Neural progenitor cell (in vitro differentiated cells): ENCODE results near the gene GPR135. TPM values are rescaled to one million over a fixed set of nuclear protein-coding genes. Genes with fewer than 3 reads are reported as not detected.

Source experiments
- DNase-seq: peaks from one replicate; pipeline ENCODE4 v3.0.0-alpha.2; 2016; ENCODE audit warnings: low spot score
- H2AFZ ChIP-seq: fragments of 200-600 bp; sonication (generic); replicated peaks from 2 replicates; pipeline ENCODE4 v1.6.1; 2016; ENCODE audit warnings: antibody characterized with exemption
- H3F3A ChIP-seq: fragments of 200-600 bp; sonication (generic); 2 replicates; pipeline ENCODE4 v1.6.1; 2016; ENCODE audit warnings: antibody characterized with exemption, low read depth
- H3K27ac ChIP-seq: fragments of 200-600 bp; sonication (generic); 2 replicates; pipeline ENCODE4 v1.5.1; 2016; ENCODE audit warnings: mild to moderate bottlenecking
- H3K27me3 ChIP-seq: fragments of 200-600 bp; sonication (generic); 2 replicates; pipeline ENCODE4 v1.6.1; 2016; ENCODE audit warnings: mild to moderate bottlenecking, moderate library complexity
- H3K36me3 ChIP-seq: fragments of 200-600 bp; sonication (generic); 2 replicates; pipeline ENCODE4 v1.5.1; 2016
- H3K4me1 ChIP-seq: fragments of 200-600 bp; sonication (generic); 2 replicates; pipeline ENCODE4 v1.6.1; 2016; ENCODE audit warnings: mixed run types
- H3K4me2 ChIP-seq: fragments of 200-600 bp; sonication (generic); 2 replicates; pipeline ENCODE4 v1.6.1; 2016
- H3K4me3 ChIP-seq: fragments of 200-600 bp; sonication (generic); 2 replicates; pipeline ENCODE4 v1.5.1; 2016
- H3K79me2 ChIP-seq: fragments of 200-600 bp; sonication (generic); 2 replicates; pipeline ENCODE4 v1.6.1; 2016; ENCODE audit warnings: low read depth
- H3K9ac ChIP-seq: fragments of 200-600 bp; sonication (generic); 2 replicates; pipeline ENCODE4 v1.6.1; 2016
- H3K9me3 ChIP-seq: fragments of 200-600 bp; sonication (generic); 2 replicates; pipeline ENCODE4 v1.5.1; 2016; ENCODE audit warnings: low read depth
- H4K20me1 ChIP-seq: fragments of 200-600 bp; sonication (generic); 2 replicates; pipeline ENCODE4 v1.6.1; 2016; ENCODE audit warnings: low read depth
- H3K27ac Mint-ChIP-seq: 3 replicates; pipeline ENCODE4 v1.8.0; 2021; ENCODE audit warnings: mixed read lengths
- H3K27me3 Mint-ChIP-seq: 2 replicates; pipeline ENCODE4 v1.8.0; 2022; ENCODE audit warnings: low read depth, mild to moderate bottlenecking, inconsistent platforms, moderate library complexity, mixed read lengths; ENCODE audit not compliant: insufficient read depth
- H3K36me3 Mint-ChIP-seq: 3 replicates; pipeline ENCODE4 v1.8.0; 2021; ENCODE audit warnings: mixed read lengths
- H3K4me1 Mint-ChIP-seq: 3 replicates; pipeline ENCODE4 v1.8.0; 2021; ENCODE audit warnings: mixed read lengths
- H3K4me3 Mint-ChIP-seq: 3 replicates; pipeline ENCODE4 v1.8.0; 2021; ENCODE audit warnings: mild to moderate bottlenecking, moderate library complexity, mixed read lengths
- H3K9me3 Mint-ChIP-seq: 3 replicates; pipeline ENCODE4 v1.8.0; 2020; ENCODE audit warnings: mixed read lengths
- CTCF ChIP-seq: fragments of 200-600 bp; sonication (generic); IDR thresholded peaks from 2 replicates; pipeline ENCODE4 v1.5.1; 2017; ENCODE audit warnings: antibody characterized with exemption, mild to moderate bottlenecking
- EZH2 ChIP-seq: fragments of 200-600 bp; sonication (generic); IDR thresholded peaks from 2 replicates; pipeline ENCODE4 v1.6.1; 2017; ENCODE audit warnings: antibody characterized with exemption, mild to moderate bottlenecking, moderate library complexity
- EZH2phosphoT487 ChIP-seq: fragments of 200-600 bp; sonication (generic); IDR thresholded peaks from 2 replicates; pipeline ENCODE4 v1.6.1; 2017; ENCODE audit warnings: antibody characterized with exemption
- total RNA-seq: library from RNA; depleted of rRNA; stranded (reverse); fragments of >200 nt; gene quantifications from 2 replicates; pipeline ENCODE4 v1.2.3, GENCODE V29; 2015; ENCODE audit warnings: low replicate concordance

Gene GPR135, protein sequence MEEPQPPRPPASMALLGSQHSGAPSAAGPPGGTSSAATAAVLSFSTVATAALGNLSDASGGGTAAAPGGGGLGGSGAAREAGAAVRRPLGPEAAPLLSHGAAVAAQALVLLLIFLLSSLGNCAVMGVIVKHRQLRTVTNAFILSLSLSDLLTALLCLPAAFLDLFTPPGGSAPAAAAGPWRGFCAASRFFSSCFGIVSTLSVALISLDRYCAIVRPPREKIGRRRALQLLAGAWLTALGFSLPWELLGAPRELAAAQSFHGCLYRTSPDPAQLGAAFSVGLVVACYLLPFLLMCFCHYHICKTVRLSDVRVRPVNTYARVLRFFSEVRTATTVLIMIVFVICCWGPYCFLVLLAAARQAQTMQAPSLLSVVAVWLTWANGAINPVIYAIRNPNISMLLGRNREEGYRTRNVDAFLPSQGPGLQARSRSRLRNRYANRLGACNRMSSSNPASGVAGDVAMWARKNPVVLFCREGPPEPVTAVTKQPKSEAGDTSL
- total RNA-seq: 2.3 and 3.1 TPM in 2 replicates

DNA sequence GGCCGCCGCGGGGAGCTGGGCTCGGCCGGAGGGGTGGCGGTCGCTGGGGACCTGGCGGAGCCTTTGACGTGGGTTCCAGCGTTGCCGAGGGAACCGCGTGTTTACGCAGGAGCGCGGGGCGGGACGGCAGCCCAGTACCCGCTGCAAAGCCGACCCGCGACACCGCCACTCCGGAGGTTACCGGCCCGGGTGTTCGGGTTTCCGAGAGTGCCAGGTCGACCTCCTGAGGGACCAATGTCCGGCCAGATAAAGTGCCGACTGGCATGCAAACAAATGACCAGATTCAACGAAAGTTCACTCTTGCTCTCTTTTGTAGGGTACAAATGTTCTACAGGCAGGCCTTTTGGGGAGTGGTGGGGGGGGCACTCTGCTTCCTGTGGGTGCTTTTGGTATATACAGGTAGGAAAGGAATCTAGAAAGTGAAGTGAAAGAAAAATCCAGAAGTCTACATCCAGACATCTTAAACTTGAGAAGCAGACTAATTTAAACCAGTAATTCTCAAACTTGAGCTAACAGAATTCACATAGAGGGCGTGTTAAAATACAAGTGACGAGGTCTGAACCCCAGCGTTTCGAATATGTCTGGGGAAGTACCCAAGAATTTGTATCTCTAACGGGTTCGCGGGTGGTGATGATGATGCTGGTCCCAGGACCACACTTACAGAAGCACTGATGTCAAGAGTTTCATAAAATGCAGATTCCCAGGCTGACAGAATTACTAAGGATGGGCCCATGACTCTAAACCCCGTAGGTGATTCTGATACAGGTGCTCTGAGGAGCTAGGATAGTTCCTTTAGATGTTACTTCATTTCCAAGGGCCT, at the start of gene GPR135:
TSS of gene GPR135 (minus strand) at position 65 of the 820 bp plus-strand sequence. CDS start 154 bp downstream, outside the sequence.
- Histone ChIP-seq H3K9ac (no peak within 1 kb of the TSS), H4K20me1 (peaks cover 20% of the 10 kb centered on the region), H3K27ac (no peak within 1 kb of the TSS), H3K4me1 (peaks cover 6% of the 10 kb centered on the region), H3K79me2 (no peaks in the 10 kb centered on the region), H2AFZ (peak within 1 kb of the TSS; percentile 96), H3K27me3 (peaks cover 47% of the 10 kb centered on the region), H3K36me3 (no peaks in the 10 kb centered on the region), H3F3A (peaks cover 25% of the 10 kb centered on the region), H3K4me3 (peak within 1 kb of the TSS; percentile 66), H3K4me2 (peak within 1 kb of the TSS; percentile 99), H3K9me3 (no peaks in the 10 kb centered on the region)
- Mint-ChIP-seq H3K9me3 (no peaks in the 10 kb centered on the region), H3K27me3 (no peaks in the 10 kb centered on the region), H3K36me3 (peaks cover 4% of the 10 kb centered on the region), H3K27ac (peak within 1 kb of the TSS; percentile 78), H3K4me3 (peak within 1 kb of the TSS; percentile 90), H3K4me1 (peaks cover 10% of the 10 kb centered on the region)
- TF ChIP-seq CTCF (no peak), EZH2 (peak; percentile 19), EZH2phosphoT487 (no peak)
- DNase-seq: no peak

DNA sequence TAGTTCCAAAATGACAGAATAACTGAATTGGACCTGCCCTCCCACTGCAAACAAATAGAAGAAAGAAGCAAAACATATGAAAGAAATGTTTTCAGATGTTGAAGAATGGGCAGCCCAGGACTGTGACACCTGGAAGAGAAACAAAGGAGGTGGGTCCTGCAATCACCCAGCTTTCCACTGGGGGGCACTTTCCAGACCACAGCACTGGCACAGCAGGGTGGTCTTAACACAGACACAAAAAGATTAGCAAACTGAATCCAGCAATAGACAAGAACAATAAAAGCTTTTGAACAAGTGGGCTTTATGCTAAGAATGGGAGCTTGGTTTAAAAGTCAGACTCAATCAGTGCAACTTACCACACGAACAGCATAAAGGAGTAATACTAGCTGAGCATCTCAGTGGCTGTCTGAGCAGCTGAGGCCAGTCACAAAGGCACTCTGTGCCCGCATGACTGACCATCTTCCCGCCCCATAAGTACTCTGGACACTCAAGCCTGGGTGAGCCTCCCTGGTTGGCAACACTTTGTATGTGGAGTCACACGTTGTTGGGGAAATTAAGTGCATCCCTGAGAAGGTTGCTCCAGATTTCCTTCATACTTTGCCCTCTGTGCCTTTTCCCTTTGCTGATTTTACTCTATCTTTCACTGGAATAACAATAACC, 46.9 kb upstream of the GPR135 start:
- Mint-ChIP-seq H3K9me3 (peaks cover 13% of the 10 kb centered on the region), H3K36me3 (peaks cover 3% of the 10 kb centered on the region), H3K4me3 (no peak overlapping the region), H3K27ac (peak overlapping the region; percentile 13), H3K4me1 (peaks cover 14% of the 10 kb centered on the region), H3K27me3 (peaks cover 6% of the 10 kb centered on the region)
- no peaks in the 10 kb centered on the region for H3K36me3 ChIP-seq
- no peaks in the 10 kb centered on the region for H4K20me1 ChIP-seq
- H3K27me3 ChIP-seq: no peaks in the 10 kb centered on the region
- no peaks in the 10 kb centered on the region for H3K79me2 ChIP-seq
- H3K4me3 ChIP-seq: no peak overlapping the region
- H3K9me3 ChIP-seq: no peaks in the 10 kb centered on the region
- H2AFZ ChIP-seq: no peak overlapping the region
- H3K4me1 ChIP-seq: peaks cover 12% of the 10 kb centered on the region
- no peak overlapping the region for H3K27ac ChIP-seq
- H3K9ac ChIP-seq: no peak overlapping the region
- peaks cover 13% of the 10 kb centered on the region for H3F3A ChIP-seq
- peak overlapping the region; percentile 43 for H3K4me2 ChIP-seq
- TF ChIP-seq EZH2: no peak
- TF ChIP-seq CTCF: peak; percentile 82
- TF ChIP-seq EZH2phosphoT487: peak; percentile 32
- DNase-seq: peak; percentile 87

DNA sequence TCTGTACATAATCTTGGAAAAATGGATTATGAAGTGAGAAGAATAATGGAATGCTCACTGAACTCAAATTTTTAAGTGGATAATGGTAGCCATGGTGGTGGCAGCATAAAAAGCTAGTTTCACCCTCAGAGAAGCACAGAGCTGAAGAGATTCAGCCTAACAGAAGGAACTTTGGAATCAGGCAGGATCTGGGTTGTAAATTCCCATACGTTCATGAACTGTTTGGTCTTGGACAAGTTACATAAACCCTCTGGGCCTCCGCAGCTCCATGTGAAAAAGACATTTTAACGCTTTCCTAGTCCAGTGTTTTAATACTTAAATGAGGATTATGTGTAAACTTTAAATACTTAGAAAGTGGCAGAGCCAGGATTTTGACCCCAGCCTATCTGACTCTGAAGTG, 45.8 kb upstream of the GPR135 start:
- H3K9ac ChIP-seq: no peak overlapping the region
- Mint-ChIP-seq H3K4me1 (peaks cover 14% of the 10 kb centered on the region), H3K27me3 (peaks cover 6% of the 10 kb centered on the region), H3K4me3 (no peak overlapping the region), H3K36me3 (peaks cover 3% of the 10 kb centered on the region), H3K9me3 (peaks cover 8% of the 10 kb centered on the region), H3K27ac (no peak overlapping the region)
- TF ChIP-seq EZH2 (no peak), EZH2phosphoT487 (no peak), CTCF (no peak)
- no peaks in the 10 kb centered on the region for H3K27me3 ChIP-seq
- H3K4me2 ChIP-seq: no peak overlapping the region
- H3K4me1 ChIP-seq: peaks cover 12% of the 10 kb centered on the region
- no peaks in the 10 kb centered on the region for H4K20me1 ChIP-seq
- DNase-seq: no peak
- no peaks in the 10 kb centered on the region for H3K9me3 ChIP-seq
- H2AFZ ChIP-seq: no peak overlapping the region
- H3K4me3 ChIP-seq: no peak overlapping the region
- H3K79me2 ChIP-seq: no peaks in the 10 kb centered on the region
- H3F3A ChIP-seq: peaks cover 22% of the 10 kb centered on the region
- no peak overlapping the region for H3K27ac ChIP-seq
- no peaks in the 10 kb centered on the region for H3K36me3 ChIP-seq
